ENCODE results near the gene NUP160.
"Not testable (repeated sequence)": the region's sequence is repeated elsewhere in the genome, so short reads cannot be mapped to it uniquely, and the experiment has no call there.

Gene NUP160

GRCh38 chr11:47861728-47862127 is 13.6 kb upstream of the NUP160 start:
- DNase-seq (ENCODE audit: low read depth) = peak; percentile 71

GRCh38 chr11:47860536-47860935 is 12.4 kb upstream of the NUP160 start:
- no peak for DNase-seq (ENCODE audit: low read depth)

DNA sequence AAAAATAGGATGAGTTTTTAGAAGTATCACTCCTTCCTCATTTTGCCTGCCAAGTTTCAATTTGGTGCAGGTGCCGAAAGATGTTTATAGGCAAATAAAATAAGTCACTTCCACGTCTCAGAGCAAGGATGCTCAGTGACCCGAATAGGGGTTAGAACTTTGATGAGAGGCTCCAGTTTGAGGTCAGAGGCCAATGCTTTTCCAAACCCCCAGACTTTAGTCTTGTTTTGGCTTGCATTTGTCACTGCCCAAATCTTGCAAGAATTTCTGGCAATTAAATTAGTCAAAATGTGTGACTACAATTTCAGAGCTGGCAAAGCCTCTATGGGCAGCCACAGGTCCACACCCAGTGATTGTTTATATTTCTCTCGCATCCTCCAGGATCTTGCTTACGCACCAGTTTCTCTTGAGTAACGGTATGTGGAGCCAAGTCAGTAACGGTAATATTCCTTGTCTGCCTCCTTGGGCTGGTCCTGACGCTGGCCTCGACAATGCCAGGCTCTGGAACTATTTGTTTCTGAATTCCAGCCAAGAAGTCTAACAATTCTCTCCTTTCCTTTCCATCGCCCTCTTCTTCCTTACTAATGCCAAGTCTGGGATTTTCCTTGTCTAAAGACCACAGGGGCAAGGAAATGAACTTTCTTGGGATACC is 9.9 kb upstream of the NUP160 start:
- DNase-seq (ENCODE audit: low read depth) = peak; percentile 52

GRCh38 chr11:47857485-47857884 is 9.3 kb upstream of the NUP160 start:
- DNase-seq (ENCODE audit: low read depth) = no peak

DNA sequence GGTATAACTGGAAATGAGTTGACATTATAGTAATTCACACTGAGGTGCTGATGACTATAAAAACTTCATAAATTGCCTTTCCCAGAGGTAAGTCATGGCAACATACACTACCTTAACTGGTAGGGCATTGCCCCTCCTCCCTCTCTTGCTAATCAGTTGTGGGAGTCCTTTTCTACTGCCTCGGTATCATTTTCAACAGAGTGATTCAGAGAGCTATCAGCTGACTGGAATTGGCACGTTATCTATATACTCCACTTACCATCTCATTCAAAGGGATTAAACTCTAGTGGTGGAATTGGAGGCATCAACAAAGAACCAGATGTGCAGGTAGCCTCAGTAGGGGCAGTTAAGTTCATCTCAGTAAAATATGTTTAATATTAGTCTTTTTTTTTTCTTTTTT is 8.0 kb upstream of the NUP160 start:
- DNase-seq (ENCODE audit: low read depth) = peak; percentile 56

DNA sequence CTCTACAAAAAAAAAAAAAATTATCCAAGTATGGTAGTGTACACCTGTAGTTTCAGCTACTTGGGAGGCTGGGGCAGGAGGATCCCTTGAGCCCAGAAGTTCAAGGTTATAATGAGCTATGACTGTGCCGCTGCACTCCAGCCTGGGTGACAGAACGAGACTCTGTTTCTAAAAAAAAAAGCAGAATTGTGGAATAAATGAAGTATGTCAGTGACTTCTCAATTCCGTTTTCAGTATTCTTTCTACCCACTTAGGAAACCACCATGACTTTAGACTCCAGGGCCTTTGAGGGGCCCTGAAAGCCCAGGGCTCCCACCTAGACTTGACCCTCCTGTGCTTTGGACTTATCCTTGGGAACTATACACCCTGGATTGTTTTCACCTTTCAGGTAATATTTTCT is 6.5 kb upstream of the NUP160 start:
- DNase-seq (ENCODE audit: low read depth) = no peak

- DNase-seq (ENCODE audit: low read depth) = peak; percentile 35
Observed at GRCh38 chr11:47852053-47852452, 3.9 kb upstream of the NUP160 start.

DNA sequence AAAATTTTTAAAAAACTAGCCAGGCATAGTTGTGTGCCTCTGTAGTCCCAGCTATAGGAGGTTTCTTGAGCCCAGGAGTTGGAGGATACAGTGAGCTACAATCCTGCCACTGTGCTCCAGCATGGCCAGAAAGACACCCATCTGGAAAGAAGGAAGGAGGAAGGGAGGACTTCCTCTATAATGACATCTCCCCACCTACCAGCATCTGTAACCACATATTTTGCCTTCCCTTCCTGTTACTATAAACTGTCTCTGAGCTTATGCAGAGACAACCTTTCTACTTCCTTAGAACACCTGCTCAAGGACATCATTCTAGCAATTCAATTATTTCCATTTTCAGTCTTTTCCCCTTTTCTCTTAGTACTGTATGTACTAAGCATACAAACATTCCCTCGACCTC is 2.2 kb upstream of the NUP160 start:
- no peak for DNase-seq (ENCODE audit: low read depth)

DNA sequence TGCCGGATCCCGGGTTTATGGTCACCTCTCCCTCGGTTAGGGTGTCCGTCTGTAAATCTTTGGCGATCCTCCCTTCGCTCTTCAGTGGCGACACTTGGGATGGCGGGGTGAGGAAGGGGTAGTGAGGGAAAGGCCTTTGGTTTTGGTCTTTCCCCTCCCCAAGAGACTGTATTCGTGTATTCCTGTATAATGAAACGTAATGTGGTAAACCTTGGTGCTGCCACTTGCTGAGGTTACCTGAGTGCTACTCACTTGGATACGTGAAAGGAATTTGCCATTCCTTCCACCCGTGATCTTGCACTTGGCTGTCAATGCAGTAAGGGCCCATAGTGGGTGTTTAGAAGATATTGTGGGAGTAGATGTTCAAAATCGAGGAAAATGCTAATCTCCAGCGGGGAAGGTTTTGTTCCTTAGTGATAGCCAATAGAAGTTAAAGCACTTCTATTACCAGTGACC is 578 bp upstream of the NUP160 start:
- no peak for DNase-seq (ENCODE audit: low read depth)

DNA sequence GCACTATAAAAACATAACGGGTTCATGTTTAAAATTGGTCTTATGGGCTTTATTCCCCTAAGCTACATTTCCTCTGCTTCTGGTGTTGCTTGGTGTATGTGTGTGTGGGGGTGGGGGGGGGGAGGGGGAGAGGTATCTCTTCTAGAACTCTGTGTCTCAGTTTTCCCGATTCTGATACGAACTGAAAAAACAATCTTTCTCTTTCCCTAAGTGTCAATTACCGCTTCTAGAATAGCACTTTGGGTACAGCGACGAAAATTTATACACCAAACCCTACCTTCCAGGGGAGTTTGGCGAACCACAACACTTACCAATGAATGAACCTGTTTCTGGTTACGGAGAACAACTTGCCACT is 636 bp downstream of the NUP160 start:
- DNase-seq (ENCODE audit: low read depth) = no peak

DNA sequence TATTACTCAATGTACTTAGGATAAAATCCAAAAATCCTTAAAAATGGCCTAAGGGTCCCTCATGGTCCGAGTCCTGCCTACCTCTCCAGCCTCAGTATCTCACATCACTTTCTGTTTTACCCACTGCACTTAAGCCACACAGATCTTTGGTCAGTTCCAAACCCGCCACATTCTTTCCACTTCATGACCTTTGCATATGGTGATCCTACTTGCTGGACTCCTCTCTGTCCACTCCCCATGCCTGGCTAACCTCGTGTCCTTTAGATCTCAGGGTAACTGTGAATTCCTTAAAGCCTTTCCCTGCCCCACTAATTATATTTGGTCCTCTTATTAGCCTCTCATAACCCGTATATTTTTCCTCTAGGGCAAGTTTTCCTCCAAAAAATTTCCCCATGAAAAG is 1.2 kb downstream of the NUP160 start:
- no peak for DNase-seq (ENCODE audit: low read depth)

DNA sequence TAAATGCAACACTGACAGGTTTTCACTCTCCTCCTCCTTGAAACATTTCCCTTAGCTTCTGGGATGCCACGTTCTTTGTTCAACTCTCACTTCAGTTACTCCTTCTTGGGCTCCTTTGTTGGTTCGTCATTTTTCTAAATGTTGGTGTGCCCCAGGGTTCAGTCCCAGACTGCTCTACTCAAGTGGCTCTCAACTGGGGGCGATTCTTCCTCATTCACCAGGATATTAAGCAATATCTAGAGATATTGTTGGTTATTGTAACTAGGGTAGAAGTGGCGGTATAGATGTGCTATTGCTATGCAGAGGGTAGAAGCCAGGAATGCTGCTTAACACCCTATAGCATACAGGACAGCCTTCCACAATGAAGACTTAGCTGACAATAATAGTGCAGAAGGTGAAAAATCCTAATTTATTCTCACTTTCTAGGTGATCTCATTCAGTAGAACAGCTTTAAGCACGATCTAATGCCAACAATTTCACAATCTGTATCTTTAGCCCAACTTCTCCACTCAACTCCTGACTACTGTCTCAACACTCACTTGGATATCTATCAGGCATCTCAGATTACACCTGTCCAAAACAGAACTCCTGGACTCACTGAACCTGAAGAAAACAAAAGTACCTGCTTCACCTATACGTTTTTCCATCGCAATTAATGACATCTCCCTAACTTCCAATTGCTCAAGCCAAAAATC is 4.6 kb downstream of the NUP160 start:
- peak; percentile 51 for DNase-seq (ENCODE audit: low read depth)

GRCh38 chr11:47842749-47843148 is 5.4 kb downstream of the NUP160 start:
- no peak for DNase-seq (ENCODE audit: low read depth)

DNA sequence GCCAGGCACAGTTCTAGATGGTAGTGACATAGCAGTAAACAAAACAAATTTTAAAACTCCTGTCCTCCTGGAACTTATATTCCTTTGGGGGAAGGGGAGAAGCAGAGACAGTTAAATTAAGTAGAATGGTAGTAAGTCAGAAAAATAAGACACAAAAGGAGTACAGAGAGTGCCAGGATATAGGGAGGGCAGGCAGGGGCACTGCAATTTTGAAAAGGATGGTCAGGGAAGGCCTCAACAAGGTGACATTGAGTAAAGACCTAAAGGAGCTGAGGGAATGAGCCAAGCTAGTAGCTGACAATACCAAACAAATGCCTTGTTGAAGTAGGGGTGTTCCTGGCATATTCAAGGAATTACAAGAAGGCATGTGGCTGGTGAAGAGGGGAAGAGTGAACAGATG is 10.2 kb downstream of the NUP160 start:
- DNase-seq (ENCODE audit: low read depth) = no peak

- no peak for DNase-seq (ENCODE audit: low read depth)
Observed at GRCh38 chr11:47837292-47837691, 10.9 kb downstream of the NUP160 start.

GRCh38 chr11:47830013-47830412 is 18.1 kb downstream of the NUP160 start:
- DNase-seq (ENCODE audit: low read depth) = not testable (repeated sequence)

DNA sequence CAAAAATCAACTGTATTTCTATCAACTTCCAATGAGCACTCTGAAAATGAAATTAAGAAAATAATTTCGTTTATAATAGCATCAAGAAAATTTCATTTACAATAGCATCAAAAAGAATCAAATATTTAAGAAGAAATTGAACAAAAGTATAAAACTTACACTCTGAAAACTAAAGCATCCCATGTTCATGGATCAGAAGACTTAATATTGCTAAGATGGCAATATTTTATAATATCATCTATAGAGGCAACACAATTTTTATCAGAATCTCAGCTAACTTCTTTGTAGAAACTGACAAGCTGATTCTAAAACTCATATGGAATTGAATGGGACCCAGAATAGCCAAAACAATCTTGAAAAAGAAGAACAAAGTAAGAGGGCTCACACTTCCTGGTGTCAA is 19.9 kb downstream of the NUP160 start:
- no peak for DNase-seq (ENCODE audit: low read depth)

DNA sequence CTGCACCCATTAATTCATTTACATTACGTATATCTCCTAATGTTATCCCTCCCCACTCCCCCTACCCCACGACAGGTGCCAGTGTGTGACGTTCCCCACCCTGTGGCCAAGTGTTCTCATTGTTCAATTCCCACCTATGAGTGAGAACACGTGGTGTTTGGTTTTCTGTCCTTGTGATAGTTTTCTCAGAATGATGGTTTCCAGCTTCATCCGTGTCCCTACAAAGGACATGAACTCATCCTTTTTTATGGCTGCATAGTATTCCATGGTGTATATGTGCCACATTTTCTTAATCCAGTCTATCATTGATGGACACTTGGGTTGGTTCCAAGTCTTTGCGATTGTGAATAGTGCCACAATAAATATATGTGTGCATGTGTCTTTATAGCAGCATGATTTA is 25.5 kb downstream of the NUP160 start:
- DNase-seq (ENCODE audit: low read depth) = not testable (repeated sequence)

GRCh38 chr11:47819743-47820142 is 28.4 kb downstream of the NUP160 start:
- DNase-seq (ENCODE audit: low read depth) = no peak

GRCh38 chr11:47800759-47801158 is 47.4 kb downstream of the NUP160 start:
- no peak for DNase-seq (ENCODE audit: low read depth)

DNA sequence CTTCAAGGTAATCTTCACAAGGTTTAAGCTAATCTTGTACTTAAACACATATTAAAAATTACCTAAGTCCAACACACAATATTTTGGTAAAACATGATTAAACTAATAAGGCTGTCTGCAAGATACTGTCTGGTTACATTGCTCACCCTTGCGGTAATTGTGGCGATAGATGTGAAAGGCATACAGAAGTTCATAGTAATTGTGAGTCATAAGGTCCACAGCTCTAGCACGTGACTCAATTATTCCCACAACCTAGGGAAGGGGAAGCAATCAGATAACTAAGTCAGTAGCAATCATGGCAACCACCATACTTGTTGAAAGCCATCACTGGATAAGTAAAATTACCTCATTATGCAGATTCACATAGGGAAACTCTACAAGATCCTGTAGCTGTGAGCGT is 50.5 kb downstream of the NUP160 start:
- DNase-seq (ENCODE audit: low read depth) = peak; percentile 89

DNA sequence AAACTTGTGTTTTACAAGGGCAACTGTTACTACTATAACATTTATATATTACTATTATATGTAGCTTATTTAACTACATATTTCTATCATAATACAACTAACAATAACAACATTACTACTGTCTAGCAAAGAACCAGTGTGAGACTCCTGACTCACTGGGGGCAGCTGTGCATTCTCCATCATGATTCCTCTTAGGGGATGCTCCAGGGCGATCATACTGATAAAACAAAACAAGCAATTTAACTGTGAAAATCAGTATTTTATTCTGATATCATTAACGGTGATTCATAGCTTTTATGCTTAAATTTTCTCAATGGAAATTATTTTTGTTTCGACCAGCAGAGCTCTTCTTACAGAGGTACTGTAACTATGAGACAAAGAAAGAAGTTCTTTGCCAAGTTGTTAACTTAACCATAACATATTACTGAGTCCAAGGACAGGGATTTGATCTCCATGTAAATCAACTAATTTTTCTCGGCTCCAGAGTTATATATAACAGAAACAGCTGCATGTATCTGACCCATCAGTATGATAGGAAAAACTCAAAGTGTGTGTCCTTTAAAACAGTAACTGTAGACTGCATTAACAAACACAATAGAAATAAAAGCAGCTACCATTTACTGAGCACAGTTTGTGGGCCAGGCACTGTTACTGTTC is 56.2 kb downstream of the NUP160 start:
- DNase-seq (ENCODE audit: low read depth) = peak; percentile 34

DNA sequence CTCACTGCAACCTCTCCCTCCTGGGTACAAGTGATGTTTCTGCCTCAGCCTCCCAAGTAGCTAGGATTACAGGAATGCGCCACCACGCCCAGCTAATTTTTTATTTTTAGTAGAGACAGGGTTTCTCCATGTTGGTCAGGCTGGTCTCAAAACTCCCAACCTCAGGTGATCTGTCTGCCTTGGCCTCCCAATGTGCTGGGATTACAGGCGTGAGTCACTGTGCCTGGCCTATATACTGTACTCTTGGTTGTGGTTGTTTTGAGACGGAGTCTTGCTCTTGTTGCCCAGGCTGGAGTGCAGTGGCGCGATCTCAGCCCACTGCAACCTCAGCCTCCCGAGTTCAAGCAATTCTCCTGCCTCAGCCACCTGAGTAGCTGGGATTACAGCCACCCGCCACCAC is 58.1 kb downstream of the NUP160 start:
- DNase-seq (ENCODE audit: low read depth) = not testable (repeated sequence)

All from iris pigment epithelial cell (primary cell).